GM18505 (cell line): Measurements from ENCODE around the gene DGKQ.

ENCODE experiments used
- ATAC-seq: cut with Tn5 transposase; IDR thresholded peaks from one replicate; pipeline ENCODE4 v1.9.1; 2021; ENCODE audit not compliant: unreplicated experiment
- POLR2A ChIP-seq: IDR thresholded peaks from 4 replicates; pipeline ENCODE4 v1.6.1; 2011; ENCODE audit warnings: borderline replicate concordance; ENCODE audit not compliant: insufficient read depth, insufficient read length; ENCODE audit errors: extremely low read depth

The DGKQ gene

DNA sequence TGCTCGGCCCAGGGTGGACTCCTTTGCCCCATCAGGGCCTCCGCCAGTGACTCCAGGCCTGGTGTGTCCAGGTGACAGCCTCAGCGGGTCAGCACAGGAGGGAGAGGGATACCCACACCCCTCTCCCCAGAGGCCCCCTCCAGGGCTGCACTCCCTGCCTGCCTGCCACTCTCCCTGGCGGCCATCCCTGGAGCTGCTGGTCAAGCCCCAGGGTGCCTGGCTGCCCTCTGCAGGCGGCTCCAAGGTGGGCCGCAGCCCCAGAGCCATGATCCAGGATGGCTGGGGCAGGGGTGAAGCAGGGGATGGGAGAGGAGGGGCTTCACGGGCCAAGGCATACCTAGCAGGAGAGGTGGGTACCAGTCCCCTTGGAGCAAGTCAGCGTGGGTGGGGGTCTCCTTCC lies 41.8 kb upstream of the DGKQ start:
- ATAC-seq, result no peak
- TF ChIP-seq POLR2A, result no peak

DNA sequence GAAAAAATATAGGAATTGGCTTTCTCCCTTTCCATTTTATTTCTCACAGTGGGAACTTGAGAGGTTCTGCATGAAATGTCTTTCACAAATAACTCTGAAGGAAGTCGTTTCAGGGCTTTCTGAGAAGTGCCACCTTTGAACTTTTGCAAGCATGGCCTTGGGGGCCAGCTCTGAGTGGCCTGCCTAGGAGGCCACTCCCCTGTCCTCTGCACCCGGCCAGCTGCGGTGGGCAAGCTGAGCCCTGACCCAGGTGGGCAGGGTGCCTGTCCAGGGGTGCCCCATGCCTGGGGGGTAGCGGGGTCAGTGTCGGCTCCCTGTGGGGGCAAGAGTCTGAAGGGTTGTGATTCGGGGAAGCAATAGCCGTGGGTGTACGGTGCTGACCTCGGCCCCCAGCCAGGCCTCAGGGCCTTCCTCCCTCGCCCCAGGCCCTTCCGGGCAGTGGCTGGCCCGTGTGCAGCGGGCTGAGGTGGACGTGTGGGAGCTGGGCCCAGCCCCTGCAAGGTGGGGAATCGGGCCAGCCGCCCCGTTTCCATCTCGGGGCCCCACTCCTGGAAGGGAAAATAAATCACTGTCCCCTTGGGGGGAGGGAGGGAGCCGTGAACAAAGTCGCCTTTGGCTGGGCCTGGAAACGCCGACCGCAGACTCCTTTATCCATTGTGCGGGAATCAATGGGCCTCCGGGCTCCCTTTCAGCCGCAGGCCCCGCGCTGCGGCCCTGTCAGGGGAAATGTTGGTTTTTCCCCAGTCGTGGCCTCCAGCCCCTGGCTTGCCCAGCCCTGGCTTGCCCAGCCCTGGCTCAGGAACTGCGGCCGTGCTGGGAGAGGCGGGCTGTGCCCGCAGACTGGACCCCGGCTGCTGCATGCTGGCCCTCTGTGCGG lies 41.2 kb upstream of the DGKQ start:
- no peak for TF ChIP-seq POLR2A
- no peak for ATAC-seq

DNA sequence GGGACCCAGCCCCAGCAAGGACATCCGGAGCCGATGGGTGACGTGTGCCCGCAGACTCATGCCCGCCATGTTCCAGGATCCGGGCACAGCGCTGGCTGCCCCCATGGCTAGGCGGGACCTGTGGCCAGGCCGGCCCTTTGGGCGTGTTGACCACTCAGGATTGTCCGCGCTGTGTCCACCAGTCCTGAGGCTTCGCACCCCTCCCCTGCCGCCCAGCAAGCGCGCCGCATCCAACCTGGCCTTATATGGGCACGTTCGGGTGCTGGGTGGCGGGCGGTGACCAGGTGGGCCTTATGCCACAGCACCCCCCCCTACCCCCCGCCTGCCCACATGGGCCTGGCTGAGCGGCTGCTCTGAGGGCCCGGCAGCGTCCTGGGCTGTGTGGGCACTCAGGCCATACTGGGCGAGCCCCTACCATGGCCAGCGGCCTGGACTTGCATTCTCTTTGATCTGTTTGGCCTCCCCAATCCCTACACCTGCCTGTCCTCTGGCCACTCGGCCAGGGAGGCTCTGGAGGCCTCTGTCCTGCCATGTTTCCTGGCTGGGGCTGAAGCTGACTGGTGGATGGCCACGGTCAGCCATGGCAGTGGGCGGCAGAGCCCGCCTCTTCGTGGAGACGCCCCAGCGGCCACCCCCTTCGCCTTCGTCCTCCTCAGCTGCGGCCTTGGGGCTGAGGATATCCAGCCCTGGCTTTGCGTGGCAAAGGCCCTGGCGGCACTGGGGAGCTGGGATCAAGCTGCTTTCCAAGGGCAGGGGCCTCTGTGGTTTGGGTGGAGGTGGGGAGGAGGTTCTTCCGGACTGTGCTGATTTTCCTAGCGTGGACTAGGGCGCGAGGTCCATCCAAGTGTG lies 40.1 kb upstream of the DGKQ start:
- no peak for TF ChIP-seq POLR2A
- no peak for ATAC-seq

DNA sequence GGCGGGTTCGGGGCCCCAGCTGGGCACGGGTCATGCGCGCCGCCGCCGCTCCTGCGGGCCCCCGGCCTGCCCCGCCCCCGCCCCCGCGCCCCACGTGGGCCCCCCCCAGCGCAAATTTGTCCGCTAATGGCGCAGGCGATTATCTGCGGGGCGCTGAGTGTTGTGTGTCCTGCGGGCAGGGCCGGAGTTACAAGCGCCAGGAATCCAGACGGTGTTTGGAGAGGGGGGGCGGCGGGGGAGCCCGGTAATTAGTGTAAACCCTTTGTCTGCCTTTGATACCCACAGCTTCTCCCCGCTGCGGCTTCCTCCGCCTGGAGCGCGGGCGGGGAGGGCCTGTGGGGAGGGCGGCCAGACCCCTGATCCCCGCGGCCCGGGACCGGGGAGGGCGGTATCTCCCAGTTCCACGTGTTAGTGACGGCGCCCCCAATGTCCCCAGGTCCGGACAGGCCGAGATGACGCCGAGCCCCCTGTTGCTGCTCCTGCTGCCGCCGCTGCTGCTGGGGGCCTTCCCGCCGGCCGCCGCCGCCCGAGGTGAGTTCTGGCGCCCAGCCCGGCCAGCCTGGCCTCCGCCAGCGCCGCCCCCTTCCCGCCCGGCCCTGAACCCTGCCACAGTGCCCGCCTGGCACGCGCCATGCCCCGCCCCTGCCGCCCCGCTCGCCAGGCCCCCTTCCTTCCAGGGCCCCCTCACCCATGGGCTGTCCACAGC lies 38.8 kb upstream of the DGKQ start:
- TF ChIP-seq POLR2A, result no peak
- no peak for ATAC-seq

DNA sequence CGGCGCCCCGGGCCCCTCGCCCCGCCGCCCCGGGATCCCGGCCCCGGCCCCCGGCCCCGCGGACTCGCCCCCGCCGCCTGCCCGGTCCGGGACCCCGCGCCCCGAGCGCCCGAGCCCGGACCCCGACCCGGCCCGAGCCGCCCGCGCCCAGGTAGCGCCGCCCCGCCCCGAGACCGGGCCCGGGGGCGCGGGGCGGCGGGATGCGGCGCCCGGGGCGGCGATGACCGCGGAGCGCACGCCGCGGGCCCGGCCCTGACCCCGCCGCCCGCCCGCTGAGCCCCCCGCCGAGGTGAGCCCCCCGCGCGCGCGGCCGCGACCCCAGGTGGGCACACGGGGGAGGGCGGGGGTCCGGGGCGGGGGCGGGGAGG lies 38.3 kb upstream of the DGKQ start:
- no peak for TF ChIP-seq POLR2A
- ATAC-seq, result peak; percentile 3

DNA sequence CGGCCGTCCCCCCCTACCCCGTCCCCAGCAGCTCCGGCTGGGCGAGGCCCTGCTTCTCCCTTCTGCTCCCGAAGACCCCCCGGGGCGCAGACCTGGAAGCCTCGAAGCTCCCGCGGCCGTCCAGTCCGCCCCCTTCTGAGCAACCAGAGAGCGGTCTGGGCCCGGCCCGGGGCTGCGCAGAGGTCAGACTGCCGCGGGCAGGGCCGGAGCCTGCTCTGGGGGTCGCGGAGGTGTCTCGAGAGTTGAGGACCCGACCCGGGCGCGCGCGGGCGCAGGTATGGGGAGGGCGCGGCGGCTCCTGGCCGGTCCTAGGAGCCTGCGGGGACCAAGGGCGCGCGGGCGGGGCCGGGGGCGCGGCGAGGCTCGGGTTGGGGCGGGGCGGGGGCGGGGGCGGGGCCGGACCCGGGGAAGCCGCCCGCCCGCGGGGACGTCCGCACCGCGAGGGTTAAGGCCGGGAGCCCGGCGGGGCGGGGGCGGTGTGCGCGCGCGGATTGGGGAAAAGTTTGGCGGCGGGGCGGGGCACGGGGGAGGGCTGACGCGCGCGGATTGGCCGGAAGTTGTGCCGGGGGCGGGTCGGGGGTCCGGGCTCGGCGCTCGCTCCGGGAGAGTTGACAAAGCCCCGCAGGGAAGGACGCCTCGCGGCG lies 37.8 kb upstream of the DGKQ start, which contains the start of gene FGFRL1:
Gene FGFRL1 (plus strand): TSS at position 605 of the 644 bp plus-strand sequence. CDS start 860 bp downstream, outside the sequence.
- peak; percentile 52 for ATAC-seq
- TF ChIP-seq POLR2A, result no peak

DNA sequence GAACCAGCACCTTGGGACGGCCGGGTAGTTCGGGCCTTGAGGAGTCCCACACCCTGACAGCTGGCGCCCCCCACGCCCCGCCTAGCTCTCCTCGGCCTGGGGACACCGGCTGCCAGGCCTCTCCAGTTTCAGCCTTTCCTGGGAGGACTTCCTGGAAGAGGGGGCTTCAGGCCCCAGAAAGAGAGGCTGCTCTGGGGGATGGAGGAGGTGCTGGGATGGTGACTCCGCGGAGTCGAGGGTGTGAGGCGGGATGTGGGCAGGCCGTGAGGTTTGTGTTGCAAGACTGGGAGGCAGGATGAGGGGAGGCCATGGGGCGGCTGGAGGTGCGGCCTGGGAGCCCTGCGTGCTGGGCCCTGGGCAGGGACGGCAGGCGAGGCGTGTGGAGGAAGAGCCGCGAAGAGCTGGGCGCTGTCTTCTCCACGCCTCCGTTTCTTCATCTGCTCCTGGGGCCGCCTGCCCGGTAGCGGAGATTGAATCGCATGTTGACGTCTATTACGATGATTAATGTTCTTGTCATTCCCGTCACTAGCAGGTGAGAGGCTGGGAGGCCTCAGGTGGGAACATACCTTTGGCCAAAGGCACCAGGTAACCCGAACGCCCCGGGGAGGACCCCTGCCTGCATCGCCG lies 37.1 kb upstream of the DGKQ start:
- ATAC-seq, result no peak
- no peak for TF ChIP-seq POLR2A

DNA sequence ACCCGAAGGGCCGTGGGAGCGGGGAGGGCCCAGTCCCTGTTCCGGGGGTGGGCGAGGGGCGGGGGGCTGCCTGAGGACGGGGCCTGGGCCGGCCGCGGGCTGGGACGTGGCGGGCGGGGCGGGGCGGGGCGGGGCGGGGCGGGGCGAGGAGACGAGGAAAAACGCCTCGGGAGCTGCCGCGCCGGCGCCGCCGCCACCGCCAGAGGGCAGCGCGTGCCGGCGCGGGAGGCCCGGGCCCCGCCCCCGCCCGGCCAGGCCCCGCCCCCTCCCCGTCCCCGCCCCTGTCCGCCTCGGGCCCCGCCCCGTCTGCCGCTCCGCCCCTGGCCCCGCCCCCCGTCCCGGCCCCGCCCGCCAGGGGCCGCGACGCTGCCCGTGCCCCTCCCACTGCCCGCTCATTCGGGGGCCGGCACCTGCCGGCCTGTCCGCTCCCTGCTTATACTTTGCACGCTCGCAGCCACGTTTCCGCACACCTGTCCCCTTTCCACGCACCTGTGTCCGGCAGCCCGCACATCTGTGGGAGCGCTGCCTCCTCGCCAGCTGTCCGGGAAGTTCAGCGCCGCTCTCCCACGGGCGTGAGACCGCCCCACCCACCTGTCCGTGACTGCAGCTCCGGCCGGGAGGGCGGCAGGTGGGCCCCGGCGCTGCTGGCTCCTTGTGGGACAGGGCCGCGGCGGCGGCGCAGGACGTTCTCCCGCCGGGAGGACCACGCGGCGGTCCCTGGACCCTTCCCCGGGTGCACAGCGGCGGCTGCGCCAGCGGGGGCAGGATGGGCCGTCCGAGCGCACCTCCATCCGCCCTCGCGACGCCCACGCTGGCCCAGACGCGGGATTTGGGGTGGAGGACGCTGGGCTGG lies 36.4 kb upstream of the DGKQ start:
- TF ChIP-seq POLR2A, result no peak
- no peak for ATAC-seq

DNA sequence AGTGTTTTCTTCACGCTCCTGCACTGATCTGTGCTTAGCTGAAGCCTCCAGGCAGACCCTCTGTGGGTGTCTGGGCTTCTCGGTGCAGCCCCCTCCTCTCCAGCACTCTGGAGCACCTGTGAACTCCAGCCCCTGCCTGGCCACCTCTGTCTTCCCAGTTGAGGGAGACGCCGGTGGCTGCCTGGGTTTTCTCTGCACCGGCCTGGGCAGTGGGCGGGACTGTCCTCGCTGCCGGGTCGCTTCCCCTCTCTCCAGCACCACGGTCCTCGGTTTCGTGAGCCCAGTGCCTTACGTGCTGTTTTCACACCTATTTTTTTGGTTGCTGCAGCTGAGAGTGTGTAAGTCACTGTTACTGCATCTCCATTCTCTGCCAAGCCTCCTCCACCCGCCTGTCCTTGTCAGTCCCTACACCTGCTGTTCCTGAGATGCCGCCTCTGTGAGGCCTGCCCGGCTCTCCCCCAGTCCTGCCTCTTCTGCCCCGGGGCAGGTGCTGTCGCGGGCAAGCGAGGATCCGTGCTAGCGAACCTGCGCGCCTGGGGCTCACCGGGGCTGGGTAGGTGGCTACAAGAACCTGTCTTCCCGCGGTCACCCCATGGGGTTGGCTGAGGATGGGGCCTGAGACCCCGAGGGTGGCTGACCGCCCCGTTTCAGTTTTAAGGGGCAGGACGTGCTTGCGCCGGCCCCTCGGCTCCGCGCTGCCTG lies 35.6 kb upstream of the DGKQ start:
- TF ChIP-seq POLR2A, result no peak
- ATAC-seq, result no peak

DNA sequence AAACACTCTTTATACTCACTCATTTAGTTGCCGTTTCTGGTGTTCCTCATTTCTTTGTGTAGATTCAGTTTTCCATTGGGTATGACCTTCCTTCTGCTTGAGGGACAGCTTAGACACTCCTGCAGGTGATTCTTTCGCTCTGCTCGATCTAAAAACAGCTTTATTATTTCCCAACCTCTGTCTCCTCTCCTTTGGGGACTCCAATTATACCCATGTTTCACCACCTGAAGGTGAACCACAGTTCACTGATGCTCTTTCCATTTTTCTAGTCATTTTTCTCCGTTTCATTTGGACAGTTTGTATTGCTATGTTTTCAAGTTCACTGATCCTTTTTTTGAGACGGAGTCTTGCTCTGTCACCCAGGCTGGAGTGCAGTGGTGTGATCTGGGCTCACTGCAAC lies 33.5 kb upstream of the DGKQ start:
- ATAC-seq, result no peak
- TF ChIP-seq POLR2A, result no peak
